ENCODE measurements around the gene ASIC2.
A peak's percentile ranks its signal among the peaks of the same experiment; 100 is the strongest.

Gene ASIC2

GRCh38 chr17:33024688-33025486 lies 268.2 kb downstream of the ASIC2 start:
- H3K36me3 ChIP-seq (replicated peaks in 1 of 2; ENCODE audit: control insufficient read depth in 2 of 2, insufficient read depth in 2 of 2, low read length in 2 of 2): no peaks in the 10 kb centered on the region

DNA sequence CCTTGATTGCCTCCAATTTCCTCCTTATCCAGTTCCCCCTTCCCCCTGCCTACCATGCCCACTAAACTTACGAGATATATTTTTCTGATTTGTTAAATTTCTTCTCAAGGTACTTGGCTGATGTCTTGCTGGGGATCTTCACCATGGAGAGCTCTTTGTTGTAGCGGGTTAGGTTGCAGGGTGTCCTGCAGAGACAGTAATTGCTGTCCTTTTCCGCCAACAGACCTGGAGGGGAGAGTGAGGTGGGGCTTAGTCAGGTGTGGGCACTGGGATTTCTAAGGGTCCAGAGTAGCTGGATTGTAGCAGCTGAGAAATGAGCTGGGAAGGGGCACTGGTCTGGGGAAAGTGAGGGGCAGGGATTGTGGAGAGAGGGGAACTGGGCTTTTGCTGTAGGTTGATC lies 269.3 kb downstream of the ASIC2 start:
- H2AFZ ChIP-seq (ENCODE audit: low read length): no peak overlapping the region
- no peak overlapping the region for H2BK120ac ChIP-seq (ENCODE audit: low read depth, low read length)
- H3K4me1 ChIP-seq (ENCODE audit: control insufficient read depth in 2 of 2, insufficient read depth in 1 of 2, low read depth in 1 of 2, low read length in 2 of 2): no peaks in the 10 kb centered on the region
- no CpG with 5 or more reads among the region's 3 CpGs for WGBS, 2 donors (ENCODE audit: extremely low coverage in 2 of 2, insufficient read length in 2 of 2, insufficient replicate concordance in 1 of 2)
- no peaks in the 10 kb centered on the region for H3K9me3 ChIP-seq (replicated peaks in 1 of 2; ENCODE audit: control insufficient read depth in 2 of 2, insufficient read depth in 1 of 2, low read depth in 1 of 2, low read length in 2 of 2)
- no peaks in the 10 kb centered on the region for H3K79me1 ChIP-seq (ENCODE audit: low read depth, low read length)
- H3K4me3 ChIP-seq (ENCODE audit: low read length in 2 of 2): no peak overlapping the region
- no peak overlapping the region for H2BK5ac ChIP-seq (ENCODE audit: low read length)
- H2AK5ac ChIP-seq (ENCODE audit: low read depth, low read length): no peak overlapping the region
- no peak overlapping the region for H2BK12ac ChIP-seq (ENCODE audit: low read length)
- H3K27me3 ChIP-seq (ENCODE audit: control insufficient read depth in 3 of 3, insufficient read depth in 3 of 3, low read depth in 1 of 3, low read length in 3 of 3): peaks cover 0 to 9% (median 0%) of the 10 kb centered on the region in 3 experiments
- H3K4ac ChIP-seq (ENCODE audit: low read length): no peak overlapping the region
- H2BK15ac ChIP-seq (ENCODE audit: low read length): no peak overlapping the region
- no peak overlapping the region for H3K9ac ChIP-seq (ENCODE audit: low read depth, low read length, poor library complexity)
- H3K14ac ChIP-seq (ENCODE audit: low read length): no peak overlapping the region
- no peak overlapping the region for H3K27ac ChIP-seq (replicated peaks; ENCODE audit: low read length)
- H3K4me2 ChIP-seq (ENCODE audit: insufficient read depth, low read length, poor library complexity, severe bottlenecking): no peak overlapping the region
- H4K8ac ChIP-seq (ENCODE audit: low read depth, low read length): no peak overlapping the region
- no peak for DNase-seq (ENCODE audit: low spot score)
- H4K91ac ChIP-seq (ENCODE audit: low read depth, low read length, poor library complexity): no peak overlapping the region
- H3K23ac ChIP-seq (ENCODE audit: low read depth, low read length, poor library complexity): no peak overlapping the region
- H3K36me3 ChIP-seq (replicated peaks in 1 of 2; ENCODE audit: control insufficient read depth in 2 of 2, insufficient read depth in 2 of 2, low read length in 2 of 2): no peaks in the 10 kb centered on the region
- H3K18ac ChIP-seq (ENCODE audit: low read length): no peak overlapping the region

More at GRCh38 chr17:33024688-33025486, 268.2 kb downstream of the ASIC2 start:
- Histone ChIP-seq H4K91ac (ENCODE audit: low read depth, low read length, poor library complexity) (no peak overlapping the region), H4K8ac (ENCODE audit: low read depth, low read length) (no peak overlapping the region), H2AK5ac (ENCODE audit: low read depth, low read length) (no peak overlapping the region), H3K9ac (ENCODE audit: low read depth, low read length, poor library complexity) (no peak overlapping the region), H3K79me1 (ENCODE audit: low read depth, low read length) (no peaks in the 10 kb centered on the region), H3K4me1 (ENCODE audit: control insufficient read depth in 2 of 2, insufficient read depth in 1 of 2, low read depth in 1 of 2, low read length in 2 of 2) (no peaks in the 10 kb centered on the region), H3K18ac (ENCODE audit: low read length) (no peak overlapping the region), H3K14ac (ENCODE audit: low read length) (no peak overlapping the region), H3K23ac (ENCODE audit: low read depth, low read length, poor library complexity) (no peak overlapping the region), H2BK5ac (ENCODE audit: low read length) (no peak overlapping the region), H2BK12ac (ENCODE audit: low read length) (no peak overlapping the region), H2AFZ (ENCODE audit: low read length) (no peak overlapping the region), H3K27me3 (ENCODE audit: control insufficient read depth in 3 of 3, insufficient read depth in 3 of 3, low read depth in 1 of 3, low read length in 3 of 3) (peaks cover 0 to 9% (median 0%) of the 10 kb centered on the region in 3 experiments), H3K4ac (ENCODE audit: low read length) (no peak overlapping the region), H3K27ac (replicated peaks; ENCODE audit: low read length) (no peak overlapping the region), H3K4me2 (ENCODE audit: insufficient read depth, low read length, poor library complexity, severe bottlenecking) (no peak overlapping the region), H3K9me3 (replicated peaks in 1 of 2; ENCODE audit: control insufficient read depth in 2 of 2, insufficient read depth in 1 of 2, low read depth in 1 of 2, low read length in 2 of 2) (no peaks in the 10 kb centered on the region), H2BK120ac (ENCODE audit: low read depth, low read length) (no peak overlapping the region), H2BK15ac (ENCODE audit: low read length) (no peak overlapping the region), H3K4me3 (ENCODE audit: low read length in 2 of 2) (no peak overlapping the region)
- no CpG with 5 or more reads among the region's 3 CpGs for WGBS, 2 donors (ENCODE audit: extremely low coverage in 2 of 2, insufficient read length in 2 of 2, insufficient replicate concordance in 1 of 2)
- no peak for DNase-seq (ENCODE audit: low spot score)

DNA sequence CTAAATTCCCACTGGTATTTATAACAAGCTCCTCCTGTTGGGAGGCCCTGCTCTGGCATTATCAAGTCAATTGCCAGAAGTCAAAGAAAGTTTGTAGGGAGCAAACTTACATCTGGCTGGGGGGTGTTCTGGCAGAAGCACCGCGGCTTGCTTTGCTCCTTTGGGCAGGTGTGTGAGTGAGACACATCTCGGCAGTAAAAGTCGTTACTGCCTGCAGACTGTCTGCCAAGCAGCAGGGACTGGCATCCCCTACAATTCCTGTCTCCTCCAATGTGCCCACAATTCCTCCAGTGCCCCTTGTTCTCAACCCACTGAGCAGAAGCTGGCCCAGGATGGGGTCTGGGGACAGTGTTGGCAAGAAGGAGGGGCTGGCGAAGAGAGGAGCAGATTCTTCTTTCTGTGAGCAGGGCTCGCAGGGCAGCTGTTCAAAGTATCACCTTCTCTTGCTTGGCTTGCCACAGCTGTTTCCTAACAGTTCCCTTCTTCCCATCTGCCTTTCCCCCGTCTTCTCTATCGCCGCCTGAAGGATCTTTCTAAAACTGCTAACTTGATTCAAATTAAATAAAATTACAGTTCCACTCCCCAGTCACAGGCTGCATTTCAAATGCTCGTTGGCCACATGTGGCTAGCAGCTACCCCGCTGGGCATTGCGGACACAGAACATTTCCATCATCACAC lies 271.2 kb downstream of the ASIC2 start:
- no peak for DNase-seq (ENCODE audit: low spot score)
- no CpG with 5 or more reads among the region's 12 CpGs for WGBS, 2 donors (ENCODE audit: extremely low coverage in 2 of 2, insufficient read length in 2 of 2, insufficient replicate concordance in 1 of 2)

DNA sequence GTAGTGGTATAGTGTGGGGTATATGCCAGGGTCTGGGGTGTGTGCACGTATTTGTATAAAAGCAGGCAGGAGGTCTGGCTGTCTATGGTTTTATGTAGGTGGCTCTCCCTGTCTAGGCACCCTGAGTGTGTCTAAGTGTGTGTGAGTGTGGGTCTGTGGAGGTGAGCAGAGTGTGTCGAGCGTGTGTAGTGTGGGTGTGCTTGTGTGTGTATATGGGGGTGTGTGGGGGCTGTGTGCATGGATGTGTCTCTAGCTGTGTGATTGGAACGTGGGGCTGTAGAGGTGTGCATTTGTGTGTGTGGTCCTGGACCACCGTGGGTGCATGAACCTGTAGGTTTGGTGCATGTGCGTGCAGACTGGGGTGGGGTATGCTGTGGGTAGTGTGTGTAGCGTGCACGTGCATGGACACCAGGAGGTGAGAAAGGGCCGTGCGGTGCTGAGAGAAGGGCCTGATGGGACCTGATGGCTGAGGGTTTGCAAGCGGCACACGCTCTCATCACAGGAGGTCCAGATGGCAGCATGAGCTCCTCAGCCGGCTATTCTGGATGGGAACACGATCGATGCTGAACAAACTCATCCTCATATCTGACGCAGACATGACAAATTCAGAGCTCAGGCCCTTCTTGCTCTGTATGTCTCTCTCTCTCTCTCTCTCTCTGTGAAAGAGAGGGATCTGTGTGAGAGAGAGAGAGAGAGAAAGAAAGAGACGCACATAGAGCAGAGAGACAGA lies 273.8 kb downstream of the ASIC2 start:
- no peak overlapping the region for H2BK12ac ChIP-seq (ENCODE audit: low read length)
- no CpG with 5 or more reads among the region's 17 CpGs for WGBS, 2 donors (ENCODE audit: extremely low coverage in 2 of 2, insufficient read length in 2 of 2, insufficient replicate concordance in 1 of 2)

More for the DNA sequence above, 271.2 kb downstream of the ASIC2 start:
- Histone ChIP-seq H2BK15ac (ENCODE audit: low read length) (no peak overlapping the region), H3K23ac (ENCODE audit: low read depth, low read length, poor library complexity) (no peak overlapping the region), H3K4me3 (ENCODE audit: low read length in 2 of 2) (no peak overlapping the region), H2AFZ (ENCODE audit: low read length) (no peak overlapping the region), H3K36me3 (replicated peaks in 1 of 2; ENCODE audit: control insufficient read depth in 2 of 2, insufficient read depth in 2 of 2, low read length in 2 of 2) (no peaks in the 10 kb centered on the region), H3K9me3 (replicated peaks in 1 of 2; ENCODE audit: control insufficient read depth in 2 of 2, insufficient read depth in 1 of 2, low read depth in 1 of 2, low read length in 2 of 2) (no peaks in the 10 kb centered on the region), H3K4me1 (ENCODE audit: control insufficient read depth in 2 of 2, insufficient read depth in 1 of 2, low read depth in 1 of 2, low read length in 2 of 2) (no peaks in the 10 kb centered on the region), H3K18ac (ENCODE audit: low read length) (no peak overlapping the region), H3K27ac (replicated peaks; ENCODE audit: low read length) (no peak overlapping the region), H2BK5ac (ENCODE audit: low read length) (no peak overlapping the region), H3K9ac (ENCODE audit: low read depth, low read length, poor library complexity) (no peak overlapping the region), H2BK120ac (ENCODE audit: low read depth, low read length) (no peak overlapping the region), H3K4me2 (ENCODE audit: insufficient read depth, low read length, poor library complexity, severe bottlenecking) (no peak overlapping the region), H2BK12ac (ENCODE audit: low read length) (no peak overlapping the region), H2AK5ac (ENCODE audit: low read depth, low read length) (no peak overlapping the region), H3K79me1 (ENCODE audit: low read depth, low read length) (no peaks in the 10 kb centered on the region), H3K27me3 (ENCODE audit: control insufficient read depth in 3 of 3, insufficient read depth in 3 of 3, low read depth in 1 of 3, low read length in 3 of 3) (peaks cover 0 to 9% (median 0%) of the 10 kb centered on the region in 3 experiments), H4K8ac (ENCODE audit: low read depth, low read length) (no peak overlapping the region), H3K4ac (ENCODE audit: low read length) (no peak overlapping the region), H4K91ac (ENCODE audit: low read depth, low read length, poor library complexity) (no peak overlapping the region), H3K14ac (ENCODE audit: low read length) (no peak overlapping the region)

More for the DNA sequence above, 273.8 kb downstream of the ASIC2 start:
- H3K27ac ChIP-seq (replicated peaks; ENCODE audit: low read length): no peak overlapping the region
- no peaks in the 10 kb centered on the region for H3K79me1 ChIP-seq (ENCODE audit: low read depth, low read length)
- peaks cover 0 to 3% (median 0%) of the 10 kb centered on the region in 3 experiments for H3K27me3 ChIP-seq (ENCODE audit: control insufficient read depth in 3 of 3, insufficient read depth in 3 of 3, low read depth in 1 of 3, low read length in 3 of 3)
- no peak overlapping the region for H3K4ac ChIP-seq (ENCODE audit: low read length)
- peak overlapping the region; percentile 9 for H3K9ac ChIP-seq (ENCODE audit: low read depth, low read length, poor library complexity)
- peak overlapping the region in 1 of 2 donors; percentile 19 for H3K4me3 ChIP-seq (ENCODE audit: low read length in 2 of 2)
- H2BK15ac ChIP-seq (ENCODE audit: low read length): no peak overlapping the region
- peak overlapping the region; percentile 15 for H4K91ac ChIP-seq (ENCODE audit: low read depth, low read length, poor library complexity)
- H2AFZ ChIP-seq (ENCODE audit: low read length): no peak overlapping the region
- no peaks in the 10 kb centered on the region for H3K36me3 ChIP-seq (replicated peaks in 1 of 2; ENCODE audit: control insufficient read depth in 2 of 2, insufficient read depth in 2 of 2, low read length in 2 of 2)
- H3K23ac ChIP-seq (ENCODE audit: low read depth, low read length, poor library complexity): peak overlapping the region; percentile 26
- no peak overlapping the region for H2BK5ac ChIP-seq (ENCODE audit: low read length)
- no peaks in the 10 kb centered on the region for H3K4me1 ChIP-seq (ENCODE audit: control insufficient read depth in 2 of 2, insufficient read depth in 1 of 2, low read depth in 1 of 2, low read length in 2 of 2)
- H3K4me2 ChIP-seq (ENCODE audit: insufficient read depth, low read length, poor library complexity, severe bottlenecking): no peak overlapping the region
- no peaks in the 10 kb centered on the region for H3K9me3 ChIP-seq (replicated peaks in 1 of 2; ENCODE audit: control insufficient read depth in 2 of 2, insufficient read depth in 1 of 2, low read depth in 1 of 2, low read length in 2 of 2)
- no peak overlapping the region for H3K18ac ChIP-seq (ENCODE audit: low read length)
- no peak overlapping the region for H3K14ac ChIP-seq (ENCODE audit: low read length)
- H4K8ac ChIP-seq (ENCODE audit: low read depth, low read length): no peak overlapping the region
- DNase-seq (ENCODE audit: low spot score): no peak
- H2AK5ac ChIP-seq (ENCODE audit: low read depth, low read length): no peak overlapping the region
- H2BK120ac ChIP-seq (ENCODE audit: low read depth, low read length): no peak overlapping the region

Measured in neuronal stem cell (in vitro differentiated cells).